ENCODE results near the gene GSTM5. TPM values are rescaled to one million over a fixed set of nuclear protein-coding genes. Genes with fewer than 3 reads are reported as not detected.

GSTM5 gene
- total and polyA plus RNA-seq, 2 of the 8 experiments (the other 6 are each of a cell fraction or from before 2014, with no cell fraction given) = 0.24 to 0.89 TPM

GRCh38 chr1:109765896-109766615 lies 54.0 kb downstream of the GSTM5 start (continued):
- TF ChIP-seq CHD7 (IDR thresholded peaks at IDR 0.05; ENCODE audit: insufficient replicate concordance, low read length) = no peak
- no peak for TF ChIP-seq EGR1 (IDR thresholded peaks at IDR 0.05; ENCODE audit: borderline replicate concordance, low read depth, low read length)
- TF ChIP-seq CBX5 (IDR thresholded peaks at IDR 0.05; ENCODE audit: low read depth, low read length) = no peak
- TF ChIP-seq BRCA1 (IDR thresholded peaks at IDR 0.05; ENCODE audit: low read depth, low read length) = no peak

Data from H1 (cell line).